Coronary artery (tissue), 2 donors: ENCODE data around the gene FRMD4B.
A peak's percentile ranks its signal among the peaks of the same experiment; 100 is the strongest.

Source experiments
- DNase-seq: peaks from one replicate; pipeline ENCODE4 v3.0.0-alpha.2; 2017; ENCODE audit warnings: low spot score
- H3K27ac ChIP-seq, 2 donors: fragments of 200-600 bp; sonication (generic); one replicate each; pipeline ENCODE4 v1.5.1; 2016 to 2019
- H3K4me3 ChIP-seq: fragments of 200-600 bp; sonication (generic); 2 replicates; pipeline ENCODE4 v1.5.1; 2016; ENCODE audit warnings: mild to moderate bottlenecking, moderate library complexity
- CTCF ChIP-seq: fragments of 200-600 bp; sonication (generic); IDR thresholded peaks from one replicate; pipeline ENCODE4 v1.5.1; 2019; ENCODE audit warnings: antibody characterized with exemption

FRMD4B gene

DNA sequence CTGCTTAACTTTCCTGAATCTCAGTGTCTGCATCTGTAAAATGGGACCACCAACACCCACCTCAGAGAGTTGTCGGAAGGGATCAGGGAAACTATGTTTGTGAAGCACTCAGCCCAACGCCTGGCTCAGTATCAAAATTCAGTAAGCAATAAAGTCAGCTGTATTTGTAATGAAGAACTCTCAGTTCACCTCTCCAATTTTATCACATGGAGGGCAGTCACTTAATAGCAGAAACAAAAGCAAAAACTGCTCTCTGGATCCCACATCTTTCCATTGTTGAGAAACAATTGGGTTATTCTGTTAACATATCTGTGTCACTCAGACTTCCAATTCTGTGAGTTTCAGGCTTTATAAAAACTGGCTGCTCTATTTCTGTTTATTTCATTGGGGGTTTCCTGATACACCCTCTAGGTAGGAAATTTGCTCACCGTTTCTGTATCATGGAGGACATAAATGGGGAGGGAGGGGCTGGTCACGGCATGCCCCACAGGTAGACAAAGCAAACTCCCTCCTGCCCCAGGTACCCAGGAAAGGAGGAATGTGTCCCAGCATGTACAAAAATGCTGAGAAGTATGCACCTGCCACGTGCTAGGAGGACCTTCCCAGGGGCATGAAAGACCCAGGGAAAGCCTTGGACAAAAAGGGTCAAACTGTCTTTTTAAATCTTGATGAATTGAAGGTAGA is 182.1 kb downstream of the FRMD4B start:
- DNase-seq = no peak
- Histone ChIP-seq H3K4me3 (no peak overlapping the region), H3K27ac (no peak overlapping the region)
- no peak for TF ChIP-seq CTCF

- no peak overlapping the region for H3K27ac ChIP-seq
Observed at GRCh38 chr3:69201658-69202057, 184.2 kb downstream of the FRMD4B start.

GRCh38 chr3:69200384-69201068 is 185.4 kb downstream of the FRMD4B start:
- no peak for DNase-seq
- Histone ChIP-seq H3K27ac (peak overlapping the region in 1 of 2 donors; percentile 60), H3K4me3 (peak overlapping the region; percentile 57)
- no peak for TF ChIP-seq CTCF

More at GRCh38 chr3:69201658-69202057, 184.2 kb downstream of the FRMD4B start:
- DNase-seq = no peak
- H3K4me3 ChIP-seq = no peak overlapping the region
- no peak for TF ChIP-seq CTCF

DNA sequence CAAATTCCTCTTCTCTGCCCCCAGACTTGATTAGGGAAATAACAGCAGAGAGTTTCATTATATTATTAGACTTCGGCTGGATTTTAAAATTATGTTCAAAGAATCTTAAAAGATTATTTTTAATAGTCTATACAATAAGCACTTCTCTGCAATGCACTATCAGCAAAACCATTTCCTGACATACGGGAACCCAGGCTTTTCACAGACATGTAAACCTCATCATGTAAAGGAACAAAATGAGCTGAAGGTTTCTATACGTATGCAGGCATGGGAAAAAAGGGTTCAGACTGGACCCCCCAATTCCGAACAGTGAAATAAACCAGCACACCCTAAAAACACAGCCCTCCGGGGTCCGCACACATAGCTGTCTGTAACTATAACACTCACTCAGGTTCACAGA is 185.9 kb downstream of the FRMD4B start:
- no peak for DNase-seq
- no peak for TF ChIP-seq CTCF
- peak overlapping the region; percentile 57 for H3K4me3 ChIP-seq
- peak overlapping the region in 1 of 2 donors; percentile 60 for H3K27ac ChIP-seq

GRCh38 chr3:69197922-69198530 is 187.9 kb downstream of the FRMD4B start:
- H3K27ac ChIP-seq = no peak overlapping the region
- no peak overlapping the region for H3K4me3 ChIP-seq
- no peak for DNase-seq
- TF ChIP-seq CTCF = no peak

GRCh38 chr3:69197455-69197854 is 188.4 kb downstream of the FRMD4B start:
- TF ChIP-seq CTCF = no peak
- no peak overlapping the region for H3K4me3 ChIP-seq
- no peak overlapping the region for H3K27ac ChIP-seq
- no peak for DNase-seq
